Muscle of back (tissue), 11 donors: ENCODE results near the gene SMURF1. TPM values are rescaled to one million over a fixed set of nuclear protein-coding genes. Genes with fewer than 3 reads are reported as not detected.

Source experiments
- DNase-seq, 3 donors: peaks; one replicate each; pipeline versions ENCODE4 v3.0.0 to v3.0.0-alpha.2; 2013
- polyA plus RNA-seq, 10 donors: library from polyadenylated mRNA; unstranded; fragments of 120-200 nt; gene quantifications; one replicate each; pipeline ENCODE4 v1.2.1, GENCODE V29; 2013; ENCODE audit not compliant: insufficient read length in 10 of 10

Gene SMURF1
- polyA plus RNA-seq, 10 donors = 8.4 to 13.1 (median 8.9) TPM

GRCh38 chr7:98991141-98991540, 152.8 kb downstream of the SMURF1 start:
- DNase-seq = no peak

DNA sequence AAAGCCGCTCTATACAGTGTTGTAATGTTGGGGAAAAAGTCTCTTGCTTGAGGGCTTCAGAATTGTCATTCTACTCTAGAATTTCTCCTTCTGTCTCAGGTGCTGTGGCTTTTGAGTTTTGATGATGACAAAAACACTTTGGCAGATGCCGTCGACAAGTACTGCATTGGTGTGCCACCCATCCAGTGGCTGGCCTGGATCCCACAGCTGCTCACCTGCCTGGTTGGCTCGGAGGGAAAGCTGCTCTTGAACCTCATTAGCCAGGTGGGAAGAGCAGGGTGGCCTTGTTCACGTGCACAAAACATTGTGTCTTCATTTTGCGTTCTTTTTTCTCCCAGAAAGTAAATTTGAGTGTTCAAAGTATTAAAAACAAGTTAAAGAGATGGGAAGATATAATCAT, 153.6 kb downstream of the SMURF1 start:
- no peak for DNase-seq

GRCh38 chr7:98988641-98989040, 155.3 kb downstream of the SMURF1 start:
- no peak for DNase-seq

DNA sequence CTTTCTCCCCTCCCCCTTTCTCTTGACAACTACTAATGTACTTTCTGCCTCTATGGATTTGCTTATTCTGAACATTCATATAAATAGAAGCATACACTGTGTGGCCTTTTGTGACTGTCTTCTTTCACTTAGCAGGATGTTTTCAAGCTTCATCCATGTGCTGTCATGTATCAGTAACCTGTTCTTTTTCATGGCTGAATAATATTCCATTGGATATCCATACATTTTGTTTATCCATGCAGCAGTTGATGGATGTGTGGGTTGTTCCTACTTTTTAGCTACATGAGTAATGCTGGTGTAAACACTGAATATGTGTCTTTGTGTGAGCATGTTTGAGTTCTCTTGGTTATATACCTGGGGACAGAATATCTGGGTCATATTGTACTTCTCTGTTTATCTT, 158.0 kb downstream of the SMURF1 start:
- no peak for DNase-seq

- no peak for DNase-seq
Observed at GRCh38 chr7:98985406-98985805, 158.5 kb downstream of the SMURF1 start.

GRCh38 chr7:98984126-98984525, 159.8 kb downstream of the SMURF1 start:
- no peak for DNase-seq

GRCh38 chr7:98982686-98983085, 161.2 kb downstream of the SMURF1 start:
- no peak for DNase-seq

- DNase-seq = no peak
Observed at GRCh38 chr7:98981701-98982100, 162.2 kb downstream of the SMURF1 start.

DNA sequence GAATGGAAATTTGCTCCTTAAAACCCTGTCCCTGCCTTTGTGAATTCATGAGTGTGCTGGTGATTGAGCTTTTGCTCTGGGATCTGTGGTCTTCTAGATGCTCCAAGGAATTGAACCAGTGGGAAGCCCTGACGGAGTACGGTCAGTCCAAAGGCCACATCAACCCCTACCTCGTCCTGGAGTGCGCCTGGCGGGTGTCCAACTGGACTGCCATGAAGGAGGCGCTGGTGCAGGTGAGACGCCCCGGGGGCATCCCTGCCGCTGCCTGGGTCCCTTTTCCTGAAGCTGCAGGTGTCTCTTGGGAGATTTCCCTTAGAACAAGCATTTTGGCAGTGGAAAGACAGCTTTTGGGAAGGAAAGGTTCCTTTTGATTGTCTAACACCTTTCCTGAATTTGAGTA, 165.2 kb downstream of the SMURF1 start:
- DNase-seq = no peak

Other genes starting within 250 kb of the SMURF1 start
- not detected for gene KPNA7, start 64.0 kb upstream of the SMURF1 start, polyA plus RNA-seq
- gene MYH16, start 128.7 kb upstream of the SMURF1 start, polyA plus RNA-seq = under 1 TPM in 9 of 10 donors, not detected in 1; 0.08 to 0.46 (median 0.22) TPM
- gene ARPC1A, start 181.8 kb upstream of the SMURF1 start, polyA plus RNA-seq = 10 to 100 TPM; 58.8 to 97.5 (median 67.8) TPM
- gene ARPC1B, start 230.6 kb upstream of the SMURF1 start, polyA plus RNA-seq = 10 to 100 TPM; 31.0 to 63.0 (median 40.4) TPM